A549 (cell line): ENCODE data around the gene DPYD.

ENCODE experiments used
- BCL3 ChIP-seq: fragments of >200 bp; sonication (Bioruptor Twin); formaldehyde crosslinking; IDR thresholded peaks from 3 replicates; pipeline ENCODE4 v1.6.1; 2016
- BHLHE40 ChIP-seq: IDR thresholded peaks from 2 replicates; pipeline ENCODE4 v1.6.1; 2012; ENCODE audit warnings: low read depth, low read length, inconsistent platforms
- CEBPB ChIP-seq, 2 experiments: fragments of >200 bp in 1 of 2; sonication (Bioruptor Twin) in 1 of 2; formaldehyde crosslinking in 1 of 2; IDR thresholded peaks; 2 replicates each; pipeline ENCODE4 v1.6.1; 2012 to 2016
- CTCF ChIP-seq: fragments of >200 bp; sonication (Bioruptor Twin); formaldehyde crosslinking; IDR thresholded peaks from 3 replicates; pipeline ENCODE4 v1.5.1; 2016
- HDAC2 ChIP-seq: fragments of 200-600 bp; sonication (generic); IDR thresholded peaks from 2 replicates; pipeline ENCODE4 v1.6.1; 2016
- MAX ChIP-seq: IDR thresholded peaks from 2 replicates; pipeline ENCODE4 v1.6.1; 2012
- POLR2A ChIP-seq: IDR thresholded peaks from 2 replicates; pipeline ENCODE4 v1.6.1; 2012; ENCODE audit warnings: mild to moderate bottlenecking, low read length
- ZSCAN20 ChIP-seq: fragments of 250-450 bp; sonication (Bioruptor Pico); IDR thresholded peaks from 2 replicates; pipeline ENCODE4 v1.8.0; 2022; ENCODE audit warnings: mild to moderate bottlenecking, moderate library complexity

GRCh38 chr1:97877307-97877706, 43.5 kb downstream of the DPYD start:
- TF ChIP-seq CTCF (no peak), BHLHE40 (no peak), CEBPB (IDR thresholded peaks at IDR 0.05) (no peak), POLR2A (no peak), MAX (no peak), ZSCAN20 (CRISPR knock-in tag) (no peak), BCL3 (no peak), HDAC2 (no peak)
